Vagina (tissue), 2 donors: ENCODE results near the gene BRDT. TPM values are rescaled to one million over a fixed set of nuclear protein-coding genes. Genes with fewer than 3 reads are reported as not detected.

Experiments
- DNase-seq, 2 donors: peaks; one replicate each; pipeline ENCODE4 v3.0.0-alpha.2; 2017; ENCODE audit errors: extremely low spot score in 2 of 2
- H3K27ac ChIP-seq: fragments of 200-600 bp; sonication (generic); one replicate; pipeline ENCODE4 v1.5.1; 2019
- H3K27me3 ChIP-seq: fragments of 200-600 bp; sonication (generic); one replicate; pipeline ENCODE4 v1.5.1; 2019
- H3K36me3 ChIP-seq, 2 donors: fragments of 200-600 bp; sonication (generic); one replicate each; pipeline ENCODE4 v1.5.1; 2017 to 2019
- H3K4me1 ChIP-seq: fragments of 200-600 bp; sonication (generic); one replicate; pipeline ENCODE4 v1.5.1; 2019
- H3K4me3 ChIP-seq, 2 donors: fragments of 200-600 bp; sonication (generic); 1 replicate in 1 of 2; 2 replicates in 1 of 2; pipeline ENCODE4 v1.5.1; 2016 to 2019
- H3K9me3 ChIP-seq: fragments of 200-600 bp; sonication (generic); one replicate; pipeline ENCODE4 v1.5.1; 2019
- POLR2A ChIP-seq, 2 donors: fragments of 450-650 bp; IDR thresholded peaks; one replicate each; pipeline ENCODE4 v1.6.1; 2017; ENCODE audit warnings: antibody characterized with exemption in 2 of 2, mild to moderate bottlenecking in 2 of 2, moderate library complexity in 2 of 2
- POLR2AphosphoS5 ChIP-seq, 2 donors: sonication (generic); formaldehyde crosslinking; IDR thresholded peaks; one replicate each; pipeline ENCODE4 v1.9.0; 2017; ENCODE audit warnings: antibody characterized with exemption in 2 of 2, mild to moderate bottlenecking in 2 of 2, low read depth in 1 of 2; ENCODE audit not compliant: insufficient read depth in 1 of 2
- intact Hi-C: fragments of 100-400 bp; cut with DNase I; formaldehyde crosslinking; loops from one replicate; pipeline ENCODE4 v1.15.1; 2023
- total RNA-seq: library from RNA; depleted of rRNA; stranded (reverse); fragments of >200 nt; gene quantifications from one replicate; pipeline ENCODE4 v1.2.3, GENCODE V29; 2016
- TF ChIP-seq, protein P1 (sequence below), 3 experiments: fragments of 450-650 bp in 2 of 3; fragments of 200-600 bp in 1 of 3; sonication (generic) in 1 of 3; IDR thresholded peaks; one replicate each; pipeline ENCODE4 v1.5.1; 2017 to 2019; ENCODE audit warnings: antibody characterized with exemption in 3 of 3, mild to moderate bottlenecking in 2 of 3, moderate library complexity in 2 of 3

BRDT gene
- total RNA-seq = not detected

DNA sequence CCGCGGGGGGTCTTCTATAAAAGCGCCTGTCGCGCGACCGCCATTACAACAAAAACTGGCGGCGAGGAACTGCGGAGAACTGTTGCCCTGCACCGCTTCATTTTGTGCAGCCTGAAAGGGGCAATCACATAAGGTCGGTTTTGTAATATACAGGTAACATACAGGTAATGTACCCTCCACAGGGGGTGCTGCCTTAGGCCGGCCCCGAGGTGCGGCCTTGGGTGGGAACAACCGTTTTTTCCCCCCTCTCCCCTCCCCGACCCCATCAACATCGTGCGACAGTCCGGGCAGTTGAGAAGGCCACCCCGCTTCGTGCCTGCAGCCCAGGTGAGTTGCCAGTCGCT, at the start of gene BRDT:
Gene BRDT, plus strand, starts transcription at position 46 of the 344 bp plus-strand sequence. CDS start 13,354 bp downstream, outside the sequence.
- Histone ChIP-seq H3K4me3 (no peak within 1 kb of the TSS), H3K27ac (no peak within 1 kb of the TSS), H3K27me3 (no peaks in the 10 kb centered on the region), H3K4me1 (no peaks in the 10 kb centered on the region), H3K9me3 (no peaks in the 10 kb centered on the region), H3K36me3 (no peaks in the 10 kb centered on the region)
- no peak for TF ChIP-seq POLR2A (IDR thresholded peaks at IDR 0.05)
- TF ChIP-seq, protein P1, sequence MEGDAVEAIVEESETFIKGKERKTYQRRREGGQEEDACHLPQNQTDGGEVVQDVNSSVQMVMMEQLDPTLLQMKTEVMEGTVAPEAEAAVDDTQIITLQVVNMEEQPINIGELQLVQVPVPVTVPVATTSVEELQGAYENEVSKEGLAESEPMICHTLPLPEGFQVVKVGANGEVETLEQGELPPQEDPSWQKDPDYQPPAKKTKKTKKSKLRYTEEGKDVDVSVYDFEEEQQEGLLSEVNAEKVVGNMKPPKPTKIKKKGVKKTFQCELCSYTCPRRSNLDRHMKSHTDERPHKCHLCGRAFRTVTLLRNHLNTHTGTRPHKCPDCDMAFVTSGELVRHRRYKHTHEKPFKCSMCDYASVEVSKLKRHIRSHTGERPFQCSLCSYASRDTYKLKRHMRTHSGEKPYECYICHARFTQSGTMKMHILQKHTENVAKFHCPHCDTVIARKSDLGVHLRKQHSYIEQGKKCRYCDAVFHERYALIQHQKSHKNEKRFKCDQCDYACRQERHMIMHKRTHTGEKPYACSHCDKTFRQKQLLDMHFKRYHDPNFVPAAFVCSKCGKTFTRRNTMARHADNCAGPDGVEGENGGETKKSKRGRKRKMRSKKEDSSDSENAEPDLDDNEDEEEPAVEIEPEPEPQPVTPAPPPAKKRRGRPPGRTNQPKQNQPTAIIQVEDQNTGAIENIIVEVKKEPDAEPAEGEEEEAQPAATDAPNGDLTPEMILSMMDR (IDR thresholded peaks at IDR 0.05) = no peak
- TF ChIP-seq POLR2AphosphoS5 (IDR thresholded peaks at IDR 0.05; ENCODE audit: insufficient read depth in 1 of 2, low read depth in 1 of 2) = no peak
- intact Hi-C loops = no loop called here
- no peak for DNase-seq

DNA sequence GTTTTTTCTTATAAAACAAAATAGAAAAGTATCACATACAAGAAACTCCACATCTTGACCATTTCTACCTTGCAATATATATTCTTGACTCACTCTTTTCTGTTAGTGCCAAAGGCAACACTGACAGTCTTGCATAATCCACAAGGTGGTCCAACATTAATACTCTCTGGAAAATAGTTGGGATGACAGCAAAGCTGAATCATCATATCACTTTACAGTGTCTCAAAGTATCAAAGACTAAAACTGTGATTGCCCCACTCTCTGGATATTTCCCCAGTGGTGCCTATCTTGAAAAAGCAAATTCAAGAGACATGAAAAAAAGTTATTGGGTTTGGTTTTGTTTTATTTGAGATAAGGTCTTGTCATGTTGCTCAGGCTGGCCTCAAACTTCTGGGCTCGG, 48.6 kb upstream of the BRDT start:
- Histone ChIP-seq H3K27me3 (no peaks in the 10 kb centered on the region), H3K4me3 (no peak overlapping the region), H3K4me1 (no peaks in the 10 kb centered on the region), H3K9me3 (no peaks in the 10 kb centered on the region), H3K36me3 (no peaks in the 10 kb centered on the region), H3K27ac (no peak overlapping the region)
- DNase-seq = no peak
- intact Hi-C loops = no loop called here
- TF ChIP-seq POLR2A (IDR thresholded peaks at IDR 0.05) (no peak), POLR2AphosphoS5 (IDR thresholded peaks at IDR 0.05; ENCODE audit: insufficient read depth in 1 of 2, low read depth in 1 of 2) (no peak)
- TF ChIP-seq, protein P1 (IDR thresholded peaks at IDR 0.05) = no peak

DNA sequence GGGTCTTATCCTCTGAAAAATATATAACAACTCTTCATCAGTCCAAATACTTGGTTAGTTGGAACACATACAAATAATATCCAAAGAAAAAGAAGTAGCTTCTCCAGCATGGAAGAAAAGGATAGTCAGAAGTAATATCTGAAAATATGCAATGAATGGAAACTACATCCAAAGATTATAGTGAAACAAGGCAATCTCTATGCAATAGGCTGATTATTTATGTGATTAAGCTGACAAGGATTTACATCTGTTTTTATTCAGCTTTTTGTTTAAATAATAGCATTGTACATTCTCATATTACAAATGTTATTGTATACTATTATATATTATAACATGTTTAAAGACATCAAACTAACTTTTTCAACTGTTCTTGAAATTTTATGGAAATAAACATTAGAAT, 48.0 kb upstream of the BRDT start:
- TF ChIP-seq POLR2AphosphoS5 (IDR thresholded peaks at IDR 0.05; ENCODE audit: insufficient read depth in 1 of 2, low read depth in 1 of 2) (no peak), POLR2A (IDR thresholded peaks at IDR 0.05) (no peak)
- TF ChIP-seq, protein P1 (IDR thresholded peaks at IDR 0.05) = no peak
- H3K9me3 ChIP-seq = no peaks in the 10 kb centered on the region
- H3K36me3 ChIP-seq = no peaks in the 10 kb centered on the region
- no peaks in the 10 kb centered on the region for H3K4me1 ChIP-seq
- no peaks in the 10 kb centered on the region for H3K27me3 ChIP-seq
- intact Hi-C loops = no loop called here
- DNase-seq = no peak
- H3K27ac ChIP-seq = no peak overlapping the region
- no peak overlapping the region for H3K4me3 ChIP-seq

DNA sequence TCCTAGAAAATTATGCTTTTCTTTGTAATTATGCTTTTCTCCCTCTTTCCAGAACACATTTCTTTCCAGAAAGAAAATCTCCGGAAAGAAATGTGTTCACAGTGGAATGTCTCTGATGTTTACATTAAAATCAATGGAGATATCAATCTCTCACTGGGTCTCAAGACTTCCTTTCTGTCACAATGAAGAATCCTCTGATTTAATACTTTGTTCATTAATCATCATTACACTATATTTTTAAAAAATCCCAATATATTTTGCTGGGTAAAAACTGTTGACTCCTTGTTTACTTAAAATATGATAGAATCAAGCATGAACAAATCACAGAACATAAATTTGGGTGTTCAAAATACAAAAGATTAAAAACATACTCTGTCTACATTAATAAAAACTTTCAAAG, 36.9 kb upstream of the BRDT start:
- Histone ChIP-seq H3K4me3 (no peak overlapping the region), H3K36me3 (no peaks in the 10 kb centered on the region), H3K9me3 (no peaks in the 10 kb centered on the region), H3K27me3 (no peaks in the 10 kb centered on the region), H3K27ac (no peak overlapping the region), H3K4me1 (no peaks in the 10 kb centered on the region)
- intact Hi-C loops = no loop called here
- TF ChIP-seq POLR2A (IDR thresholded peaks at IDR 0.05) (no peak), POLR2AphosphoS5 (IDR thresholded peaks at IDR 0.05; ENCODE audit: insufficient read depth in 1 of 2, low read depth in 1 of 2) (no peak)
- TF ChIP-seq, protein P1 (IDR thresholded peaks at IDR 0.05) = no peak
- DNase-seq = no peak

DNA sequence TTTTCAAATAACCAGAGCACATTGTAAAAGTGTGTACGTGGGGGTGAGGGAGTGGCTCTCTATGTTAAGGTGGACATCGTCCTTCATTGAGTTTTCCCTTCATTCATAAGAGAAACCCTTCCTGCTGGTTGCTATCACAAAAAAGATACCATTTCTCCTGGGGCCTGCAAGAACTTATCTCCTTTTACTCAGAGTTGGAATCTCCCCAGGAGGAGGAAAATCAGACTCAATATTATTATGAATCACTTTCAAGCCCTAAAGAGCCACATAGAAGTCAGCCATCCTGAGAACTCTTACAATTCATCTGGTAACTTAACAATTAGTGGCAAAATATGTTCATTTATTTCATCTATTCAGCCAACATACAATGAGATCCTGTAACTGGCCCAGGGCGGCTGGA, 36.2 kb upstream of the BRDT start:
- H3K4me3 ChIP-seq = no peak overlapping the region
- H3K27ac ChIP-seq = no peak overlapping the region
- H3K9me3 ChIP-seq = no peaks in the 10 kb centered on the region
- intact Hi-C loops = no loop called here
- H3K36me3 ChIP-seq = no peaks in the 10 kb centered on the region
- H3K4me1 ChIP-seq = no peaks in the 10 kb centered on the region
- DNase-seq = no peak
- no peaks in the 10 kb centered on the region for H3K27me3 ChIP-seq
- TF ChIP-seq POLR2A (IDR thresholded peaks at IDR 0.05) (no peak), POLR2AphosphoS5 (IDR thresholded peaks at IDR 0.05; ENCODE audit: insufficient read depth in 1 of 2, low read depth in 1 of 2) (no peak)
- TF ChIP-seq, protein P1 (IDR thresholded peaks at IDR 0.05) = no peak
